Parietal lobe (tissue), 1 donor: ENCODE data around the gene RRP8. TPM values are rescaled to one million over a fixed set of nuclear protein-coding genes. Genes with fewer than 3 reads are reported as not detected.

ENCODE experiments used
- total RNA-seq: library from RNA; depleted of rRNA; stranded (reverse); fragments of >200 nt; gene quantifications from one replicate; pipeline ENCODE4 v1.2.3, GENCODE V29; 2014

RRP8 gene
- total RNA-seq: 25.7 TPM

GRCh38 chr11:6603287-6604080 lies at the start of gene RRP8, which contains the start of gene ILK:
Gene RRP8 (minus strand): TSS chr11:6603616. CDS start chr11:6603502, 114 bp downstream.
Gene ILK (plus strand): TSS chr11:6603774. CDS start chr11:6604272, 498 bp downstream.

DNA sequence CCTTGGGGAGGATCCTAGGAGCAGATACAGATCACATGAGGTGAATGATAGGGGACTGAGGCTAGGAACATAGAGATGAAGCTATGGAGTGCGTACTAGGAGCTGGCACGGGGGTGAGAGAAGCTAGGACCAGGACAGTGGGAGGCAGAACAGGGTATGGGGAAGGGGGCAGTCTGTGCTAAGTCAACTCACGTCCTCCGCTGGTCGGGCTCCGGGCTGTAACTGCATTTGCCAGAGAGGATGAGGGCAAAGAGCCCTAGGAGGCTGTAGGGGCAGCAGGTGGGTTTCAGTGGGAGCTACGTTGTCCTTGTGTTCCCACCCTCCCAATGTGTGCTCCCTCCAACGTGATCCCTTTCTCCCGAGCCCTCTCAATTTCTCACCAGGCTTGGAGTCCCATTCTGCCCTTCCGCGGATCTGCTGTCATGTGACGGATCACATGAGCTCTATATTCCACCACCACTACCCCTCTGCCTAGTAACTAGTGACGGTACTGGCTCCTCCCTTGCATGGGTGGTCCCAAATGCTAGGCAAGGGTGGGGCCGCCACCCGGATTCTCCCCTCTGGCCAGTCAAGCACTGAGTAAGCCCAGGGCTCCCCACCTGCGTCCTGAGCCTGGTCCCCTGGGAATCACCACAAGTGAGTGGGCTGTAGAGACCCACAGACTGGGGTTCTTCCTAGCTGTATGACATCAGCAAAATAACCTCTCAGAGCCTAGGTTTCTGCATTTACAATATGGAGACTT lies 15.8 kb upstream of the RRP8 start, which contains the start of gene TPP1:
Gene TPP1 (minus strand): TSS at position 419 of the 742 bp plus-strand sequence. CDS start 22 bp downstream, at position 397.

GRCh38 chr11:6612213-6613041 lies 9.0 kb upstream of the RRP8 start, which contains the start of gene TAF10:
Gene TAF10 (minus strand): TSS chr11:6612216. CDS start chr11:6612189, 27 bp downstream.

Other genes starting within 250 kb of the RRP8 start
- gene SMPD1, start 213.1 kb downstream of the RRP8 start, total RNA-seq: 9.1 TPM
- gene APBB1, start 184.5 kb downstream of the RRP8 start, total RNA-seq: 222 TPM
- 9.7 TPM for gene HPX, start 162.6 kb downstream of the RRP8 start, total RNA-seq
- gene TRIM3, start 129.7 kb downstream of the RRP8 start, total RNA-seq: 109 TPM
- gene ARFIP2, start 122.3 kb downstream of the RRP8 start, total RNA-seq: 28.5 TPM
- 39.4 TPM for gene TIMM10B, start 122.1 kb downstream of the RRP8 start, total RNA-seq
- gene DNHD1, start 106.3 kb downstream of the RRP8 start, total RNA-seq: 18.5 TPM
- gene ILK, start 158 bp upstream of the RRP8 start, total RNA-seq: 53.5 TPM
- gene TAF10, start 8.6 kb upstream of the RRP8 start, total RNA-seq: 15.7 TPM
- 13.1 TPM for gene TPP1, start 15.8 kb upstream of the RRP8 start, total RNA-seq
- gene DCHS1, start 52.2 kb upstream of the RRP8 start, total RNA-seq: 99.8 TPM
- 23.2 TPM for gene MRPL17, start 79.7 kb upstream of the RRP8 start, total RNA-seq
- 1.6 TPM for gene OR2AG2, start 168.4 kb upstream of the RRP8 start, total RNA-seq
- gene OR2AG1, start 179.4 kb upstream of the RRP8 start, total RNA-seq: not detected
- 2.2 TPM for gene OR6A2, start 196.1 kb upstream of the RRP8 start, total RNA-seq
- gene OR10A5, start 242.1 kb upstream of the RRP8 start, total RNA-seq: not detected